GM23338 (cell line): ENCODE data around the gene TUBG1. TPM values are rescaled to one million over a fixed set of nuclear protein-coding genes. Genes with fewer than 3 reads are reported as not detected.

Experiments used
- ATAC-seq: fragments of 200-7000 bp; cut with Tn5 transposase; 3 replicates; pipeline ENCODE4 v1.9.1; 2020
- DNase-seq: peaks from one replicate; pipeline ENCODE4 v3.0.0-alpha.2; 2015; ENCODE audit warnings: low spot score
- H2AFZ ChIP-seq: fragments of 200-600 bp; sonication (generic); 2 replicates; pipeline ENCODE4 v1.8.0; 2016; ENCODE audit warnings: antibody characterized with exemption, mild to moderate bottlenecking, moderate library complexity
- H3F3A ChIP-seq: fragments of 200-600 bp; sonication (generic); replicated peaks from 2 replicates; pipeline ENCODE4 v1.8.0; 2017; ENCODE audit warnings: antibody characterized with exemption, mixed run types, low read depth
- H3K27ac ChIP-seq: fragments of 200-600 bp; sonication (generic); 2 replicates; pipeline ENCODE4 v1.6.1; 2016; ENCODE audit warnings: low read depth
- H3K27me3 ChIP-seq: fragments of 200-600 bp; sonication (generic); 2 replicates; pipeline ENCODE4 v1.8.0; 2016; ENCODE audit warnings: mild to moderate bottlenecking, mixed run types, moderate library complexity; ENCODE audit not compliant: insufficient read depth
- H3K36me3 ChIP-seq: fragments of 200-600 bp; sonication (generic); 2 replicates; pipeline ENCODE4 v1.8.0; 2016; ENCODE audit warnings: mild to moderate bottlenecking; ENCODE audit not compliant: insufficient read depth
- H3K4me1 ChIP-seq: fragments of 200-600 bp; sonication (generic); 2 replicates; pipeline ENCODE4 v1.8.0; 2016; ENCODE audit warnings: mild to moderate bottlenecking, moderate library complexity; ENCODE audit not compliant: insufficient read depth
- H3K4me2 ChIP-seq: fragments of 200-600 bp; sonication (generic); 2 replicates; pipeline ENCODE4 v1.7.1; 2017; ENCODE audit warnings: mixed run types
- H3K4me3 ChIP-seq: fragments of 200-600 bp; sonication (generic); 2 replicates; pipeline ENCODE4 v1.6.1; 2016; ENCODE audit warnings: mixed run types
- H3K79me2 ChIP-seq: fragments of 200-600 bp; sonication (generic); replicated peaks from 2 replicates; pipeline ENCODE4 v1.8.0; 2017; ENCODE audit warnings: mild to moderate bottlenecking; ENCODE audit not compliant: insufficient read depth
- H3K9me2 ChIP-seq: fragments of 200-600 bp; sonication (generic); 2 replicates; pipeline ENCODE4 v1.8.0; 2017; ENCODE audit not compliant: insufficient read depth
- H4K20me1 ChIP-seq: fragments of 200-600 bp; sonication (generic); replicated peaks from 2 replicates; pipeline ENCODE4 v1.8.0; 2017; ENCODE audit warnings: mild to moderate bottlenecking; ENCODE audit not compliant: insufficient read depth
- H3K27ac Mint-ChIP-seq: 2 replicates; pipeline ENCODE4 v1.8.0; 2020; ENCODE audit warnings: inconsistent platforms, mild to moderate bottlenecking, moderate library complexity, mixed read lengths
- H3K27me3 Mint-ChIP-seq: 3 replicates; pipeline ENCODE4 v1.8.0; 2022; ENCODE audit warnings: low read depth, mild to moderate bottlenecking, moderate library complexity, mixed read lengths, inconsistent platforms; ENCODE audit not compliant: insufficient read depth, poor library complexity
- H3K36me3 Mint-ChIP-seq: 3 replicates; pipeline ENCODE4 v1.8.0; 2021; ENCODE audit warnings: low read depth, mild to moderate bottlenecking, inconsistent platforms, moderate library complexity, mixed read lengths
- H3K4me1 Mint-ChIP-seq: 3 replicates; pipeline ENCODE4 v1.8.0; 2020; ENCODE audit warnings: mild to moderate bottlenecking, inconsistent platforms, mixed read lengths
- H3K4me3 Mint-ChIP-seq: 3 replicates; pipeline ENCODE4 v1.8.0; 2021; ENCODE audit warnings: moderate library complexity, mild to moderate bottlenecking, inconsistent platforms, mixed read lengths
- H3K9me3 Mint-ChIP-seq: 3 replicates; pipeline ENCODE4 v1.8.0; 2020; ENCODE audit warnings: moderate library complexity, mild to moderate bottlenecking, inconsistent platforms, mixed read lengths
- CREB1 ChIP-seq: fragments of 250-450 bp; sonication (Bioruptor Pico); IDR thresholded peaks from 2 replicates; pipeline ENCODE4 v1.5.0; 2020; ENCODE audit warnings: low read depth, mild to moderate bottlenecking, moderate library complexity
- CTCF ChIP-seq, 2 experiments: fragments of 200-600 bp in 1 of 2; sonication (generic) in 1 of 2; conservative IDR thresholded peaks; 2 replicates each; pipeline versions ENCODE4 v1.5.1 to v1.6.1; 2016 to 2017; ENCODE audit warnings: antibody characterized with exemption in 2 of 2, low read depth in 2 of 2, mild to moderate bottlenecking in 2 of 2, moderate library complexity in 1 of 2
- ETS1 ChIP-seq: IDR thresholded peaks from 2 replicates; pipeline ENCODE4 v1.6.1; 2016; ENCODE audit warnings: antibody characterized with exemption
- EZH2 ChIP-seq: fragments of 200-600 bp; sonication (generic); IDR thresholded peaks from one replicate; pipeline ENCODE4 v1.8.0; 2017; ENCODE audit warnings: antibody characterized with exemption, mild to moderate bottlenecking, low read depth; ENCODE audit not compliant: unreplicated experiment
- EZH2phosphoT487 ChIP-seq: fragments of 200-600 bp; sonication (generic); IDR thresholded peaks from one replicate; pipeline ENCODE4 v1.8.1; 2018; ENCODE audit warnings: antibody characterized with exemption; ENCODE audit not compliant: unreplicated experiment
- JUNB ChIP-seq: IDR thresholded peaks from one replicate; pipeline ENCODE4 v1.6.1; 2016; ENCODE audit warnings: antibody characterized with exemption; ENCODE audit not compliant: unreplicated experiment
- NANOG ChIP-seq: IDR thresholded peaks from 2 replicates; pipeline ENCODE4 v1.6.1; 2016; ENCODE audit warnings: antibody characterized with exemption, borderline replicate concordance
- POLR2AphosphoS5 ChIP-seq: IDR thresholded peaks from 2 replicates; pipeline ENCODE4 v1.6.1; 2016; ENCODE audit warnings: antibody characterized with exemption, low read depth
- STAT1 ChIP-seq: IDR thresholded peaks from one replicate; pipeline ENCODE4 v1.6.1; 2016; ENCODE audit warnings: antibody characterized with exemption; ENCODE audit not compliant: unreplicated experiment
- ZNF114 ChIP-seq: fragments of 250-450 bp; sonication (Bioruptor Pico); IDR thresholded peaks from 2 replicates; pipeline ENCODE4 v1.5.0; 2020; ENCODE audit warnings: mild to moderate bottlenecking, moderate library complexity
- ZNF331 ChIP-seq: fragments of 250-450 bp; sonication (Bioruptor Pico); IDR thresholded peaks from 2 replicates; pipeline ENCODE4 v1.5.0; 2020; ENCODE audit warnings: low read depth, mild to moderate bottlenecking, moderate library complexity
- polyA plus RNA-seq: library from polyadenylated mRNA; unstranded; fragments of >200 nt; fragmentation: Nextera tagmentation; extraction: Ambion mirVana; gene quantifications from 2 replicates; pipeline ENCODE4 v1.2.1, GENCODE V29; 2016
- total RNA-seq: library from RNA; depleted of rRNA; stranded (reverse); fragments of >200 nt; shearing (Covaris generic); gene quantifications from 2 replicates; pipeline ENCODE4 v1.2.3, GENCODE V29; 2014
- TF ChIP-seq, protein P1 (sequence below): fragments of 250-450 bp; sonication (Bioruptor Pico); IDR thresholded peaks from 2 replicates; pipeline ENCODE4 v1.5.0; 2020; ENCODE audit warnings: mild to moderate bottlenecking, moderate library complexity
- TF ChIP-seq, protein P2 (sequence below): IDR thresholded peaks from one replicate; pipeline ENCODE4 v1.6.1; 2018; ENCODE audit warnings: antibody characterized with exemption; ENCODE audit not compliant: unreplicated experiment

The TUBG1 gene
- total and polyA plus RNA-seq, 2 experiments from 2014 or later = 101 to 117 TPM

DNA sequence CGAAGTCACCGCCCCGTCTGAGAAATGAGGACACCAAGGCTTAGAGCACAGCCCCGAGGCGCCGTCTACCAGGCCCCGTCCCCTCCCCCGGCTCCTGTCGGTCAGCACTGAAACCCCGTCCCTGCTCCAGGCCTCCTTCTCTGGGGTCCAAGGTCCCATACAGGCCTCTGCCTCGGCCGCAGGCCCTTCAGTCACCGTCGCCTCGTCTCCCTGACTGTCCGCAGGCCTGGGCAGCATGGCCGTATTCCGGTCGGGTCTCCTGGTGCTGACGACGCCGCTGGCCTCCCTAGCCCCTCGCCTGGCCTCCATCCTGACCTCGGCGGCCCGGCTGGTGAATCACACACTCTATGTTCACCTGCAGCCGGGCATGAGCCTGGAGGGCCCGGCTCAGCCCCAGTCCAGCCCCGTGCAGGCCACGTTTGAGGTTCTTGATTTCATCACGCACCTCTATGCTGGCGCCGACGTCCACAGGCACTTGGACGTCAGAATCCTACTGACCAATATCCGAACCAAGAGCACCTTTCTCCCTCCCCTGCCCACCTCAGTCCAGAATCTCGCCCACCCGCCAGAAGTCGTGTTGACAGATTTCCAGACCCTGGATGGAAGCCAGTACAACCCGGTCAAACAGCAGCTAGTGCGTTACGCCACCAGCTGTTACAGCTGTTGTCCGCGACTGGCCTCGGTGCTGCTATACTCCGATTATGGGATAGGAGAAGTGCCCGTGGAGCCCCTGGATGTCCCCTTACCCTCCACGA lies 46.9 kb upstream of the TUBG1 start:
- Histone ChIP-seq H3K4me3 (peak overlapping the region; percentile 84), H3K4me2 (peak overlapping the region; percentile 81), H4K20me1 (no peaks in the 10 kb centered on the region), H3F3A (peaks cover 24% of the 10 kb centered on the region), H3K9me2 (no peaks in the 10 kb centered on the region), H3K79me2 (peaks cover 20% of the 10 kb centered on the region), H3K27ac (peak overlapping the region; percentile 60), H3K27me3 (no peaks in the 10 kb centered on the region), H3K4me1 (peaks cover 16% of the 10 kb centered on the region), H3K36me3 (no peaks in the 10 kb centered on the region), H2AFZ (no peak overlapping the region)
- Mint-ChIP-seq H3K4me1 (peaks cover 21% of the 10 kb centered on the region), H3K9me3 (no peaks in the 10 kb centered on the region), H3K27me3 (peaks cover 14% of the 10 kb centered on the region), H3K4me3 (peak overlapping the region; percentile 96), H3K27ac (peak overlapping the region; percentile 94), H3K36me3 (peaks cover 28% of the 10 kb centered on the region)
- TF ChIP-seq ZNF331 (CRISPR knock-in tag) = no peak
- TF ChIP-seq NANOG = no peak
- no peak for TF ChIP-seq JUNB
- no peak for TF ChIP-seq CTCF (conservative IDR thresholded peaks at IDR 0.05; ENCODE audit: low read depth in 2 of 2)
- TF ChIP-seq EZH2phosphoT487 = no peak
- TF ChIP-seq ETS1 = no peak
- no peak for TF ChIP-seq EZH2
- TF ChIP-seq, protein P1, sequence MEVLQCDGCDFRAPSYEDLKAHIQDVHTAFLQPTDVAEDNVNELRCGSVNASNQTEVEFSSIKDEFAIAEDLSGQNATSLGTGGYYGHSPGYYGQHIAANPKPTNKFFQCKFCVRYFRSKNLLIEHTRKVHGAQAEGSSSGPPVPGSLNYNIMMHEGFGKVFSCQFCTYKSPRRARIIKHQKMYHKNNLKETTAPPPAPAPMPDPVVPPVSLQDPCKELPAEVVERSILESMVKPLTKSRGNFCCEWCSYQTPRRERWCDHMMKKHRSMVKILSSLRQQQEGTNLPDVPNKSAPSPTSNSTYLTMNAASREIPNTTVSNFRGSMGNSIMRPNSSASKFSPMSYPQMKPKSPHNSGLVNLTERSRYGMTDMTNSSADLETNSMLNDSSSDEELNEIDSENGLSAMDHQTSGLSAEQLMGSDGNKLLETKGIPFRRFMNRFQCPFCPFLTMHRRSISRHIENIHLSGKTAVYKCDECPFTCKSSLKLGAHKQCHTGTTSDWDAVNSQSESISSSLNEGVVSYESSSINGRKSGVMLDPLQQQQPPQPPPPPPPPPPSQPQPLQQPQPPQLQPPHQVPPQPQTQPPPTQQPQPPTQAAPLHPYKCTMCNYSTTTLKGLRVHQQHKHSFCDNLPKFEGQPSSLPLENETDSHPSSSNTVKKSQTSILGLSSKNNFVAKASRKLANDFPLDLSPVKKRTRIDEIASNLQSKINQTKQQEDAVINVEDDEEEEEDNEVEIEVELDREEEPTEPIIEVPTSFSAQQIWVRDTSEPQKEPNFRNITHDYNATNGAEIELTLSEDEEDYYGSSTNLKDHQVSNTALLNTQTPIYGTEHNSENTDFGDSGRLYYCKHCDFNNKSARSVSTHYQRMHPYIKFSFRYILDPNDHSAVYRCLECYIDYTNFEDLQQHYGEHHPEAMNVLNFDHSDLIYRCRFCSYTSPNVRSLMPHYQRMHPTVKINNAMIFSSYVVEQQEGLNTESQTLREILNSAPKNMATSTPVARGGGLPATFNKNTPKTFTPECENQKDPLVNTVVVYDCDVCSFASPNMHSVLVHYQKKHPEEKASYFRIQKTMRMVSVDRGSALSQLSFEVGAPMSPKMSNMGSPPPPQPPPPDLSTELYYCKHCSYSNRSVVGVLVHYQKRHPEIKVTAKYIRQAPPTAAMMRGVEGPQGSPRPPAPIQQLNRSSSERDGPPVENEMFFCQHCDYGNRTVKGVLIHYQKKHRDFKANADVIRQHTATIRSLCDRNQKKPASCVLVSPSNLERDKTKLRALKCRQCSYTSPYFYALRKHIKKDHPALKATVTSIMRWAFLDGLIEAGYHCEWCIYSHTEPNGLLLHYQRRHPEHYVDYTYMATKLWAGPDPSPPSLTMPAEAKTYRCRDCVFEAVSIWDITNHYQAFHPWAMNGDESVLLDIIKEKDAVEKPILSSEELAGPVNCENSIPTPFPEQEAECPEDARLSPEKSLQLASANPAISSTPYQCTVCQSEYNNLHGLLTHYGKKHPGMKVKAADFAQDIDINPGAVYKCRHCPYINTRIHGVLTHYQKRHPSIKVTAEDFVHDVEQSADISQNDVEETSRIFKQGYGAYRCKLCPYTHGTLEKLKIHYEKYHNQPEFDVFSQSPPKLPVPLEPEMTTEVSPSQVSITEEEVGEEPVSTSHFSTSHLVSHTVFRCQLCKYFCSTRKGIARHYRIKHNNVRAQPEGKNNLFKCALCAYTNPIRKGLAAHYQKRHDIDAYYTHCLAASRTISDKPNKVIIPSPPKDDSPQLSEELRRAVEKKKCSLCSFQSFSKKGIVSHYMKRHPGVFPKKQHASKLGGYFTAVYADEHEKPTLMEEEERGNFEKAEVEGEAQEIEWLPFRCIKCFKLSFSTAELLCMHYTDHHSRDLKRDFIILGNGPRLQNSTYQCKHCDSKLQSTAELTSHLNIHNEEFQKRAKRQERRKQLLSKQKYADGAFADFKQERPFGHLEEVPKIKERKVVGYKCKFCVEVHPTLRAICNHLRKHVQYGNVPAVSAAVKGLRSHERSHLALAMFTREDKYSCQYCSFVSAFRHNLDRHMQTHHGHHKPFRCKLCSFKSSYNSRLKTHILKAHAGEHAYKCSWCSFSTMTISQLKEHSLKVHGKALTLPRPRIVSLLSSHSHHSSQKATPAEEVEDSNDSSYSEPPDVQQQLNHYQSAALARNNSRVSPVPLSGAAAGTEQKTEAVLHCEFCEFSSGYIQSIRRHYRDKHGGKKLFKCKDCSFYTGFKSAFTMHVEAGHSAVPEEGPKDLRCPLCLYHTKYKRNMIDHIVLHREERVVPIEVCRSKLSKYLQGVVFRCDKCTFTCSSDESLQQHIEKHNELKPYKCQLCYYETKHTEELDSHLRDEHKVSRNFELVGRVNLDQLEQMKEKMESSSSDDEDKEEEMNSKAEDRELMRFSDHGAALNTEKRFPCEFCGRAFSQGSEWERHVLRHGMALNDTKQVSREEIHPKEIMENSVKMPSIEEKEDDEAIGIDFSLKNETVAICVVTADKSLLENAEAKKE = no peak
- TF ChIP-seq CREB1 (CRISPR knock-in tag) = no peak
- TF ChIP-seq POLR2AphosphoS5 = no peak
- TF ChIP-seq, protein P2, sequence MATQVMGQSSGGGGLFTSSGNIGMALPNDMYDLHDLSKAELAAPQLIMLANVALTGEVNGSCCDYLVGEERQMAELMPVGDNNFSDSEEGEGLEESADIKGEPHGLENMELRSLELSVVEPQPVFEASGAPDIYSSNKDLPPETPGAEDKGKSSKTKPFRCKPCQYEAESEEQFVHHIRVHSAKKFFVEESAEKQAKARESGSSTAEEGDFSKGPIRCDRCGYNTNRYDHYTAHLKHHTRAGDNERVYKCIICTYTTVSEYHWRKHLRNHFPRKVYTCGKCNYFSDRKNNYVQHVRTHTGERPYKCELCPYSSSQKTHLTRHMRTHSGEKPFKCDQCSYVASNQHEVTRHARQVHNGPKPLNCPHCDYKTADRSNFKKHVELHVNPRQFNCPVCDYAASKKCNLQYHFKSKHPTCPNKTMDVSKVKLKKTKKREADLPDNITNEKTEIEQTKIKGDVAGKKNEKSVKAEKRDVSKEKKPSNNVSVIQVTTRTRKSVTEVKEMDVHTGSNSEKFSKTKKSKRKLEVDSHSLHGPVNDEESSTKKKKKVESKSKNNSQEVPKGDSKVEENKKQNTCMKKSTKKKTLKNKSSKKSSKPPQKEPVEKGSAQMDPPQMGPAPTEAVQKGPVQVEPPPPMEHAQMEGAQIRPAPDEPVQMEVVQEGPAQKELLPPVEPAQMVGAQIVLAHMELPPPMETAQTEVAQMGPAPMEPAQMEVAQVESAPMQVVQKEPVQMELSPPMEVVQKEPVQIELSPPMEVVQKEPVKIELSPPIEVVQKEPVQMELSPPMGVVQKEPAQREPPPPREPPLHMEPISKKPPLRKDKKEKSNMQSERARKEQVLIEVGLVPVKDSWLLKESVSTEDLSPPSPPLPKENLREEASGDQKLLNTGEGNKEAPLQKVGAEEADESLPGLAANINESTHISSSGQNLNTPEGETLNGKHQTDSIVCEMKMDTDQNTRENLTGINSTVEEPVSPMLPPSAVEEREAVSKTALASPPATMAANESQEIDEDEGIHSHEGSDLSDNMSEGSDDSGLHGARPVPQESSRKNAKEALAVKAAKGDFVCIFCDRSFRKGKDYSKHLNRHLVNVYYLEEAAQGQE = no peak
- TF ChIP-seq STAT1 = no peak
- no peak for TF ChIP-seq ZNF114 (CRISPR knock-in tag)
- peak; percentile 8 for ATAC-seq
- DNase-seq = peak; percentile 49
